ENCODE results near the gene POU2AF2.

- TF ChIP-seq CTCF (IDR thresholded peaks at IDR 0.05) (no peak), POLR2AphosphoS5 (IDR thresholded peaks at IDR 0.05) (no peak)
Observed at GRCh38 chr11:111265421-111265820, 19.9 kb downstream of the POU2AF2 start.

Data from esophagus muscularis mucosa (tissue), 3 donors.